IMR-90 (cell line): ENCODE measurements around the gene OR6J1. TPM values are rescaled to one million over a fixed set of nuclear protein-coding genes. Genes with fewer than 3 reads are reported as not detected.

Experiments
- ATAC-seq: fragments of 200-7000 bp; cut with Tn5 transposase; 2 replicates; pipeline ENCODE4 v1.9.1; 2020; ENCODE audit warnings: low read depth, mild to moderate bottlenecking, moderate library complexity
- BruUV-seq: library from RNA; stranded (reverse); fragments of 400-500 nt; replicated peaks from 2 replicates; lab custom pipeline; 2021; lab: Mats Ljungman, UMichigan
- CTCF ChIA-PET: fragments of 300-600 bp; formaldehyde crosslinking; extraction: SDS; loops from one replicate; lab custom pipeline; 2021; ENCODE audit warnings: antibody characterized with exemption; lab: Yijun Ruan, JAX
- POLR2A ChIA-PET: fragments of 300-600 bp; sonication (Branson Sonifier 250); formaldehyde crosslinking; loops from one replicate; lab custom pipeline; 2022; ENCODE audit warnings: antibody characterized with exemption; ENCODE audit not compliant: unreplicated experiment; lab: Charles Lee
- DNase-seq: peaks from one replicate; pipeline ENCODE4 v3.0.0; 2013
- H2AFZ ChIP-seq: replicated peaks from 2 replicates; pipeline ENCODE3; 2013; ENCODE audit warnings: low read length, mild to moderate bottlenecking; ENCODE audit not compliant: poor library complexity
- H2AK5ac ChIP-seq: 2 replicates; pipeline ENCODE4 v1.6.1; 2013; ENCODE audit warnings: low read depth, low read length, inconsistent platforms
- H2AK9ac ChIP-seq: replicated peaks from 2 replicates; pipeline ENCODE3; 2013; ENCODE audit warnings: mild to moderate bottlenecking, low read depth, low read length, moderate library complexity; ENCODE audit not compliant: poor library complexity
- H2BK120ac ChIP-seq: 2 replicates; pipeline ENCODE4 v1.6.1; 2013; ENCODE audit warnings: low read depth, low read length, inconsistent platforms
- H2BK15ac ChIP-seq: 3 replicates; pipeline ENCODE4 v1.6.1; 2013; ENCODE audit warnings: low read depth, low read length, inconsistent platforms
- H2BK20ac ChIP-seq: 2 replicates; pipeline ENCODE4 v1.6.1; 2013; ENCODE audit warnings: low read depth, mild to moderate bottlenecking, inconsistent platforms, low read length, moderate library complexity
- H2BK5ac ChIP-seq: 2 replicates; pipeline ENCODE4 v1.6.1; 2013; ENCODE audit warnings: mild to moderate bottlenecking, low read depth, low read length, inconsistent platforms; ENCODE audit not compliant: poor library complexity, severe bottlenecking
- H3K14ac ChIP-seq: replicated peaks from 2 replicates; pipeline ENCODE4 v1.6.1; 2013; ENCODE audit warnings: low read depth, low read length, inconsistent platforms
- H3K18ac ChIP-seq: 2 replicates; pipeline ENCODE4 v1.6.1; 2013; ENCODE audit warnings: low read depth, low read length, control low read depth
- H3K23ac ChIP-seq: 2 replicates; pipeline ENCODE4 v1.6.1; 2013; ENCODE audit warnings: low read depth, low read length, inconsistent platforms
- H3K27ac ChIP-seq: 2 replicates; pipeline ENCODE4 v1.5.1; 2013; ENCODE audit warnings: mild to moderate bottlenecking, control low read depth, low read length; ENCODE audit not compliant: insufficient read depth
- H3K27me3 ChIP-seq: 2 replicates; pipeline ENCODE4 v1.6.1; 2013; ENCODE audit warnings: low read length; ENCODE audit not compliant: control insufficient read depth, insufficient read depth
- H3K36me3 ChIP-seq: 2 replicates; pipeline ENCODE4 v1.6.1; 2013; ENCODE audit warnings: low read length, mixed read lengths; ENCODE audit not compliant: control insufficient read depth, insufficient read depth
- H3K4ac ChIP-seq: 2 replicates; pipeline ENCODE4 v1.6.1; 2013; ENCODE audit warnings: low read depth, low read length, inconsistent platforms
- H3K4me1 ChIP-seq: 2 replicates; pipeline ENCODE4 v1.6.1; 2013; ENCODE audit warnings: low read length, mixed read lengths; ENCODE audit not compliant: control insufficient read depth, insufficient read depth
- H3K4me2 ChIP-seq: 2 replicates; pipeline ENCODE4 v1.6.1; 2013; ENCODE audit warnings: low read depth, mild to moderate bottlenecking, control low read depth, low read length, moderate library complexity
- H3K4me3 ChIP-seq: 2 replicates; pipeline ENCODE4 v1.5.1; 2013; ENCODE audit warnings: low read depth, mild to moderate bottlenecking, control low read depth, low read length, moderate library complexity; ENCODE audit not compliant: insufficient read depth
- H3K56ac ChIP-seq: 2 replicates; pipeline ENCODE4 v1.6.1; 2013; ENCODE audit warnings: low read length, inconsistent platforms; ENCODE audit not compliant: insufficient read depth; ENCODE audit errors: extremely low read depth
- H3K79me1 ChIP-seq, 2 experiments: 2 replicates each; pipeline ENCODE4 v1.6.1; 2013; ENCODE audit warnings: low read length in 2 of 2, inconsistent platforms in 1 of 2, low read depth in 1 of 2
- H3K9ac ChIP-seq: 2 replicates; pipeline ENCODE4 v1.6.1; 2013; ENCODE audit warnings: low read depth, low read length, control low read depth
- H3K9me1 ChIP-seq: 2 replicates; pipeline ENCODE4 v1.6.1; 2013; ENCODE audit warnings: low read length, inconsistent platforms; ENCODE audit not compliant: insufficient read depth
- H3K9me3 ChIP-seq: 2 replicates; pipeline ENCODE4 v1.6.1; 2013; ENCODE audit warnings: low read length; ENCODE audit not compliant: control insufficient read depth, insufficient read depth
- H4K20me1 ChIP-seq: 2 replicates; pipeline ENCODE4 v1.6.1; 2013; ENCODE audit warnings: low read length, inconsistent platforms; ENCODE audit not compliant: insufficient read depth
- H4K5ac ChIP-seq: 2 replicates; pipeline ENCODE4 v1.6.1; 2013; ENCODE audit warnings: mild to moderate bottlenecking, low read depth, low read length, control low read depth
- H4K8ac ChIP-seq, 2 experiments: 2 replicates each; pipeline ENCODE4 v1.6.1; 2013; ENCODE audit warnings: low read depth in 2 of 2, low read length in 2 of 2, control low read depth in 1 of 2, inconsistent platforms in 1 of 2
- H4K91ac ChIP-seq: 2 replicates; pipeline ENCODE4 v1.6.1; 2013; ENCODE audit warnings: low read depth, low read length, inconsistent platforms; ENCODE audit not compliant: insufficient read depth
- BHLHE40 ChIP-seq: fragments of 150-350 bp; IDR thresholded peaks from 2 replicates; pipeline ENCODE4 v1.6.1; 2016; ENCODE audit warnings: mild to moderate bottlenecking, low read depth, low read length
- CEBPB ChIP-seq: IDR thresholded peaks from 2 replicates; pipeline ENCODE4 v1.6.1; 2012; ENCODE audit warnings: low read depth, low read length, improper control_type of control experiment
- CHD1 ChIP-seq: IDR thresholded peaks from 2 replicates; pipeline ENCODE4 v1.6.1; 2012; ENCODE audit warnings: low read depth, low read length, improper control_type of control experiment
- FOS ChIP-seq: fragments of 150-350 bp; IDR thresholded peaks from 2 replicates; pipeline ENCODE4 v1.6.1; 2016; ENCODE audit warnings: low read depth, low read length
- NFE2L2 ChIP-seq: fragments of 150-350 bp; IDR thresholded peaks from 2 replicates; pipeline ENCODE4 v1.6.1; 2016; ENCODE audit warnings: low read depth, mild to moderate bottlenecking, low read length
- RAD21 ChIP-seq: IDR thresholded peaks from 2 replicates; pipeline ENCODE4 v1.6.1; 2012; ENCODE audit warnings: low read length, improper control_type of control experiment
- RCOR1 ChIP-seq: IDR thresholded peaks from 2 replicates; pipeline ENCODE4 v1.6.1; 2012; ENCODE audit warnings: mild to moderate bottlenecking, low read length, improper control_type of control experiment; ENCODE audit not compliant: insufficient replicate concordance
- SMC3 ChIP-seq: fragments of 150-350 bp; IDR thresholded peaks from 2 replicates; pipeline ENCODE4 v1.6.1; 2016; ENCODE audit warnings: low read depth, mild to moderate bottlenecking, antibody characterized with exemption, low read length, moderate library complexity
- USF2 ChIP-seq: fragments of 150-350 bp; IDR thresholded peaks from 2 replicates; pipeline ENCODE4 v1.6.1; 2017; ENCODE audit warnings: mild to moderate bottlenecking, antibody characterized with exemption, low read length, low read depth
- WGBS, 2 experiments: methylation state at CpG; one replicate each; pipeline versions ENCODE4 v1.1.5 to v1.1.7; 2013; ENCODE audit warnings: missing lambda C conversion rate in 2 of 2; ENCODE audit not compliant: insufficient read length in 1 of 2; ENCODE audit errors: extremely low coverage in 2 of 2; 5-methylcytosine and 5-hydroxymethylcytosine counted together
- dilution Hi-C: fragments of 300-500 bp; cut with HindIII; formaldehyde crosslinking; loops from one replicate; pipeline ENCODE4 v1.14.3; 2018; ENCODE audit warnings: low sequenced_read_pairs; ENCODE audit not compliant: unreplicated experiment
- in situ Hi-C: fragments of 300-500 bp; cut with MboI; formaldehyde crosslinking; loops from 3 replicates; pipeline ENCODE4 v1.14.3; 2019; ENCODE audit warnings: low sequenced_read_pairs, inconsistent platforms, mixed read lengths
- intact Hi-C: fragments of 100-400 bp; cut with micrococcal nuclease; formaldehyde crosslinking; loops from 2 replicates; pipeline ENCODE4 v1.10.0; 2022
- polyA plus RNA-seq, 3 experiments: library from polyadenylated mRNA; depleted of rRNA; stranded (reverse); fragments of >200 nt; gene quantifications; 2 replicates each; pipeline ENCODE4 v1.2.3, GENCODE V29; 2012; ENCODE audit warnings: low replicate concordance in 1 of 3
- total RNA-seq: library from RNA; depleted of rRNA; stranded (reverse); fragments of >200 nt; gene quantifications from 2 replicates; pipeline ENCODE4 v1.2.3, GENCODE V29; 2012
- TF ChIP-seq, protein P1 (sequence below): conservative IDR thresholded peaks from 2 replicates; pipeline ENCODE4 v1.5.1; 2012; ENCODE audit warnings: mild to moderate bottlenecking, low read depth, low read length, improper control_type of control experiment
- TF ChIP-seq, protein P2 (sequence below): fragments of 150-350 bp; IDR thresholded peaks from 2 replicates; pipeline ENCODE4 v1.6.1; 2016; ENCODE audit warnings: low read depth, mild to moderate bottlenecking, low read length, moderate library complexity, borderline replicate concordance

The OR6J1 gene
- total and polyA plus RNA-seq, 2 of the 4 experiments (the other 2 are of a cell fraction), result not detected

GRCh38 chr14:22606380-22606779, 37.8 kb downstream of the OR6J1 start:
- Histone ChIP-seq H3K9me3 (no peaks in the 10 kb centered on the region), H2AK9ac (no peak overlapping the region), H3K79me1 (peaks cover 5 to 7% of the 10 kb centered on the region in 2 experiments; a peak in 1 of 4 replicates), H4K5ac (no peak overlapping the region), H3K9me1 (peaks cover 16% of the 10 kb centered on the region; the same call in 1 of the 2 replicates), H3K4me3 (no peak overlapping the region), H3K18ac (no peak overlapping the region), H3K23ac (no peak overlapping the region), H2BK5ac (no peak overlapping the region), H3K14ac (no peak overlapping the region), H3K27ac (no peak overlapping the region), H3K4ac (no peak overlapping the region), H3K56ac (no peak overlapping the region), H4K91ac (no peak overlapping the region), H3K4me1 (peaks cover 5% of the 10 kb centered on the region; the same call in 1 of the 2 replicates), H2AK5ac (no peak overlapping the region), H2AFZ (no peak overlapping the region), H3K36me3 (peaks cover 69% of the 10 kb centered on the region), H2BK120ac (no peak overlapping the region), H2BK20ac (no peak overlapping the region), H4K8ac (no peak overlapping the region), H2BK15ac (no peak overlapping the region), H4K20me1 (no peaks in the 10 kb centered on the region), H3K9ac (no peak overlapping the region), H3K27me3 (no peaks in the 10 kb centered on the region), H3K4me2 (no peak overlapping the region)
- POLR2A ChIA-PET, result interaction anchor here (0.5 kb wide), 1 partner anchor 16 kb away, joined by 3 read pairs; no protein-coding TSS in a partner anchor
- no CpG with 5 or more reads among the region's 6 CpGs for WGBS, 2 experiments
- in situ Hi-C loops (no loop called here), intact Hi-C loops (no loop called here), dilution Hi-C loops (no loop called here)
- BruUV-seq, result no TSS peak
- DNase-seq (peak; percentile 36), ATAC-seq (no peak)
- CTCF ChIA-PET, result no interaction called here
- no peak for TF ChIP-seq RAD21
- TF ChIP-seq CHD1, result no peak
- no peak for TF ChIP-seq NFE2L2
- no peak for TF ChIP-seq RCOR1
- TF ChIP-seq BHLHE40, result no peak
- TF ChIP-seq SMC3, result no peak
- TF ChIP-seq USF2, result no peak
- TF ChIP-seq, protein P1, sequence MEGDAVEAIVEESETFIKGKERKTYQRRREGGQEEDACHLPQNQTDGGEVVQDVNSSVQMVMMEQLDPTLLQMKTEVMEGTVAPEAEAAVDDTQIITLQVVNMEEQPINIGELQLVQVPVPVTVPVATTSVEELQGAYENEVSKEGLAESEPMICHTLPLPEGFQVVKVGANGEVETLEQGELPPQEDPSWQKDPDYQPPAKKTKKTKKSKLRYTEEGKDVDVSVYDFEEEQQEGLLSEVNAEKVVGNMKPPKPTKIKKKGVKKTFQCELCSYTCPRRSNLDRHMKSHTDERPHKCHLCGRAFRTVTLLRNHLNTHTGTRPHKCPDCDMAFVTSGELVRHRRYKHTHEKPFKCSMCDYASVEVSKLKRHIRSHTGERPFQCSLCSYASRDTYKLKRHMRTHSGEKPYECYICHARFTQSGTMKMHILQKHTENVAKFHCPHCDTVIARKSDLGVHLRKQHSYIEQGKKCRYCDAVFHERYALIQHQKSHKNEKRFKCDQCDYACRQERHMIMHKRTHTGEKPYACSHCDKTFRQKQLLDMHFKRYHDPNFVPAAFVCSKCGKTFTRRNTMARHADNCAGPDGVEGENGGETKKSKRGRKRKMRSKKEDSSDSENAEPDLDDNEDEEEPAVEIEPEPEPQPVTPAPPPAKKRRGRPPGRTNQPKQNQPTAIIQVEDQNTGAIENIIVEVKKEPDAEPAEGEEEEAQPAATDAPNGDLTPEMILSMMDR, result no peak
- TF ChIP-seq CEBPB, result no peak
- TF ChIP-seq, protein P2, sequence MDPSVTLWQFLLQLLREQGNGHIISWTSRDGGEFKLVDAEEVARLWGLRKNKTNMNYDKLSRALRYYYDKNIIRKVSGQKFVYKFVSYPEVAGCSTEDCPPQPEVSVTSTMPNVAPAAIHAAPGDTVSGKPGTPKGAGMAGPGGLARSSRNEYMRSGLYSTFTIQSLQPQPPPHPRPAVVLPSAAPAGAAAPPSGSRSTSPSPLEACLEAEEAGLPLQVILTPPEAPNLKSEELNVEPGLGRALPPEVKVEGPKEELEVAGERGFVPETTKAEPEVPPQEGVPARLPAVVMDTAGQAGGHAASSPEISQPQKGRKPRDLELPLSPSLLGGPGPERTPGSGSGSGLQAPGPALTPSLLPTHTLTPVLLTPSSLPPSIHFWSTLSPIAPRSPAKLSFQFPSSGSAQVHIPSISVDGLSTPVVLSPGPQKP, result no peak
- TF ChIP-seq FOS, result no peak
